Activated CD4-positive, alpha-beta T cell treated with anti-CD3 and anti-CD28 coated beads, Interleukin-2, amount 50 U/mL, for 48 hours (primary cell): ENCODE measurements around the gene CEP104.
A peak's percentile ranks its signal among the peaks of the same experiment; 100 is the strongest.

ENCODE experiments used
- DNase-seq, 2 experiments: peaks; one replicate each; pipeline ENCODE4 v3.0.0-alpha.2; 2020

The CEP104 gene

GRCh38 chr1:3856923-3857790, at the start of gene CEP104, which contains the start of gene DFFB:
CEP104 (minus strand) TSS chr1:3857211; CDS start chr1:3852407, 4,804 bp downstream.
DFFB (plus strand) TSS chr1:3857476; CDS start chr1:3857604, 128 bp downstream.
- DNase-seq: peak; percentile 92 to 95

DNA sequence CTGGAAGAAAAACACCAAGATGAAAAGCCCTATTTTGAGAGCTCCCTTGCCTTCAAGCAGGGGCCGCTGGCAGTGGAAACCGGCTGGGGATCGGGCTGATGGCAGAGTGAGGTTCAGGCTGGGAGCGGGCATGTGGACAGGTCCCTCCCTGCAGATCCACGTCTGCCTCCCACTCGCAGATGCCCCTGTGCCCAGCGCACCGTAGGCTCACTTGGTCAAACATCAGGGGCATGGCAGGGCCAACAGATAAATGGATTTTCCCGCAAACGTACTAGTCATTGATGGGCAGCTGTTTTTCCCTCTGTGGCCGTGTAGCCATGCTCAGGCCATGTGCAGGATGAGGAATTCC, 49.6 kb upstream of the CEP104 start:
- DNase-seq: no peak

GRCh38 chr1:3905953-3906671, 49.1 kb upstream of the CEP104 start:
- no peak for DNase-seq

DNA sequence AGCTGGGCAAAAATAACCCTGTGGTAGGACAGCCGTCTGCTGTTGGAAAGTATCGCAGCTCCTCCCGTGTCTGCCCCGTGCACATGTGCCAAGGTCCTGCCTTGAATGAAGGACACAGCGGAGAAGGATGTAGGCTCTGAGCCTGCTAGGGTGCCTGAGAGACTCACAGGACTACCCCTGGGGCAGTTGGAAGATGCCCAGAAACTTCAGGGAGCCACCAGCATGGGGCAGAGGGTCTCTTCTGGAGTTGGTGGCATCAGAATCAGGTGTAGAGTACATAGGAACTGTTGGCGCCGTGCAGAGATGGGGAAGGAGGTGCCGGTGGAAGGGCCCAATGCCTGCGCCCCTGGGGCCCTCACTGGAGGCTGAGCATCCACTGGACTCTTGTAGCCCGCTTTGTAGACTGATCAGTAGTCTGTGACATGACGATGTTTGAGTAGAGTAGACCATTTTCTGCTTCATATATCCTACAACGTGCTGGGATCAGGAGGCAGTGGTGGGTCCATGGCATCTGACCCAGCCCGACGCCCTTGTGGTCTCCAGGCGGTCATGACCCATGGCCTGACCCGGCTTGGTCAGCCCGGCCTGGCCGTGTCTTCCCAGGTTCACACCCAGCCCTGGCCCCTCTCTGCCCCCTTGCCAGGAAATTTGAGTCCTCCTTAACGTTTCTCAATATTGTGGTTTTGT, 48.4 kb upstream of the CEP104 start:
- no peak for DNase-seq

DNA sequence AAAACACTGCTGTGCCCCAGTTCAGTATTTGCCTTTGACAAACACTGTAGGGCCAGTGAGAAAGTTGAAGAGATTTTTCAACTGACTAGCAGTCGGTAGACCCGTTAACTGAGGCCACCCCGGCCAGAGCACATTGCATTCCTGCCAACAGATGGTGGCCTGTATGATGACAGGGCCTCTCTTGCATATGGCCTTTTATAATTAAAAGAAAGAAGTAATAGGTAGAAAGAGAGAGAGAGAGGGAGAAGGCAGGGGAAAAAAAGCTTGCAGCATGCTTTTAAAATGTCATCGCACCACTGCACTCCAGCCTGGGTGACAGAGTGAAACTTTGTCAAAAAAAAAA, 47.8 kb upstream of the CEP104 start:
- DNase-seq: no peak

DNA sequence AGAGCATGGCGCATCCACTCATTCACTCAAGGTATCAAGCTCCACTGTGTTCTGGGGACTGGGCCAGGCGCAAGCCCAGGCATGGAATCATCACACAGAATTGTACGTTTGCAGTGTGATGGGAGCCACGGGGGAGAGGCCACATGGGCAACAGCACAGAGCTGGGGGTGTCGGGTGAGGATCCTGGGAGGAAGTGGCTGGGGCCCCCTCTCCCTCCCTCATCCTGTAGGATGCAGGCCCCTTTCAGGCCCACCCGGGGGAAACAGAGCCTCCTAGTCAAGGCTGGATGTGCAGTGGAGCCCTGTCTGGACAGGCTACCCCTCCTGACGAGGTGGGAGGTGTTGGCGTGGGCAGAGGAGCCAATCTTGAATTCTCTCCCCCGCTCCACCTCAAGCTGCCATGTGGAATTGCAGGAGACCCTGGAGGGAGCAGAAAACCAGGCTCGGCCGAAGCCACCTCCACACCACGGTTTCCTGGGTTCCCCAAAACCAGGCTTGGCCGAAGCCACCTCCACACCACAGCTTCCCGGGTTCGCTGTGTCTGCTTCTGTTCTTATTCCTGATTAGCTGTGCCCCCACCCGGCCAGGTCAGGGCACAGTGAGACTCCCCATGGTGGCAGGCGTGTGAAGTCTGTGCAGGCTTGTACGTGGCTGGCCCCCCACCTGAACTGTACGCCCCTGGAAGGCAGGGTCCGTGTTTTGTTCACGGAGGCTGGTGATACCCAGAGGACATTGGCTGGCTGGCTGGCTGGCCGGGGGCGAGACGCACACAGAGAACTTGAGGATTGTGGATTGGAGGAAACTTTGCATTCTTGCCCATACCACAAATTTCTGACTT, 47.2 kb upstream of the CEP104 start:
- DNase-seq: no peak

DNA sequence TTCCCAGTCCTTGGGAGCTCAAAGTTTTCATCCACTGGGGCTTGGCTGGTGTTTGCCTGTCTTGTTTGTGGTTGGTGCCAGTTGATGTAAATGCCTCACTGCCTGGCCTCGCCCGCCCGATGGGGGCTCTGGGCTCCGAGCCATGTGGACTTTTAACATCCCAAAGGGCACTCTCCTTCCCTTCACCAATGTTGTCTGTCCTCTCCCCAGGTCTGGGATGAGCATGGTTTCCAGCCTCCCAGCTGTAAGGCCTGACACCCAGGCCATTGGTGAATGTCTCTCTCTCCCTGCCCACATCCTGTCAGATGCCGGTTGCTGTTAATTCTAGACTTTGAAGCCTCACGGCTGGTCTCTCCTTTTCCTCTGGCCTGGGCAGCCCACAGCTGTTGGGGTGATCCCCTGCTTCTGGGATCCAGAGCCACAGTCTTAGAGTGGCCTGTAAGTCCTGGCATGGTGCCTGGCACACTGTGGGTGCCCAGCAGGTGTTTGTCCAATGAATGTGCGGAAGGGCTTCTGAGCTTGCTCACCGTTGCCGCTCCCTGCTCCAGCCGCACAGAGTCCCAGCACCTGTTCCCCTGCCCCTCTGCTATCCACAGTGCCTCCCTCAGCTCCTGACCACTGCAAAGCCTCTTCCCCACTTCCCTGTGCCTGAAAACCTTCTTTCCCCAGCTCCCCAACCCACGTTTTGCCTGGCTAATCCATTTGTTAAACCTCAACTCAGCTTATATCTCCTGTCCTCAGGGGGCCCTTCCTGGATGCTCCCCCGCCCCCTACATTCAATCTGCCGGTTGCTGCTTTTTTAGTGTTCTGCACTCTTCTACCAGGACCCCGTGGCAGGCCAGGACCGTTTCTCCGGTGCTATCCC, 46.4 kb upstream of the CEP104 start:
- no peak for DNase-seq

GRCh38 chr1:3902571-3903091, 45.6 kb upstream of the CEP104 start:
- DNase-seq: no peak

DNA sequence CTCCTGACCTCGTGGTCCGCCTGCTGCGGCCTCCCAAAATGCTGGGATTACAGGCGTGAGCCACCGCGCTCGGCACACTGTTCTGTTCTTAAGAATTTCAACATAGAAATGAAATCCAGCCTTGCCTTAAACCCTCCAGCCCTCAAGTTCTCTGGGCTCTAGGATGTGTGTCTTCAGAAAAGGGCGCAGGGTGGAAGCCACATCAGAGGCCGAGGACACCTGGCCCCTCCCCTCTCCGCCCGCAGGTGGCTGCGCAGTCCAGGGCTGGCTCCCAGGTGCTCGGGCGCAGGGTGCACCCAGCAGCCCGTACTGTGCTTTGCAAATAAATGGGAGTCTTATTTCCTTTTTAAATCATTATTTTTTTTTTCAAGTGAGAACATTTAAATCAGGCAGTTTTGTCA, 45.1 kb upstream of the CEP104 start:
- peak in 1 of 2 experiments; percentile 25 for DNase-seq

GRCh38 chr1:3900969-3901529, 44.0 kb upstream of the CEP104 start:
- DNase-seq: peak; percentile 95 to 96

- peak; percentile 89 for DNase-seq
Observed at GRCh38 chr1:3900150-3900968, 43.3 kb upstream of the CEP104 start, which contains the start of gene C1orf174. C1orf174 (minus strand) TSS chr1:3900272; CDS start chr1:3900186, 86 bp downstream.

- DNase-seq: peak; percentile 29 to 33
Observed at GRCh38 chr1:3899754-3900149, 42.7 kb upstream of the CEP104 start.

GRCh38 chr1:3898994-3899753, 42.2 kb upstream of the CEP104 start:
- no peak for DNase-seq

GRCh38 chr1:3898475-3898735, 41.4 kb upstream of the CEP104 start:
- no peak for DNase-seq

GRCh38 chr1:3896396-3897000, 39.5 kb upstream of the CEP104 start:
- no peak for DNase-seq

- DNase-seq: no peak
Observed at GRCh38 chr1:3895951-3896325, 38.9 kb upstream of the CEP104 start.

- no peak for DNase-seq
Observed at GRCh38 chr1:3895279-3895950, 38.4 kb upstream of the CEP104 start.

DNA sequence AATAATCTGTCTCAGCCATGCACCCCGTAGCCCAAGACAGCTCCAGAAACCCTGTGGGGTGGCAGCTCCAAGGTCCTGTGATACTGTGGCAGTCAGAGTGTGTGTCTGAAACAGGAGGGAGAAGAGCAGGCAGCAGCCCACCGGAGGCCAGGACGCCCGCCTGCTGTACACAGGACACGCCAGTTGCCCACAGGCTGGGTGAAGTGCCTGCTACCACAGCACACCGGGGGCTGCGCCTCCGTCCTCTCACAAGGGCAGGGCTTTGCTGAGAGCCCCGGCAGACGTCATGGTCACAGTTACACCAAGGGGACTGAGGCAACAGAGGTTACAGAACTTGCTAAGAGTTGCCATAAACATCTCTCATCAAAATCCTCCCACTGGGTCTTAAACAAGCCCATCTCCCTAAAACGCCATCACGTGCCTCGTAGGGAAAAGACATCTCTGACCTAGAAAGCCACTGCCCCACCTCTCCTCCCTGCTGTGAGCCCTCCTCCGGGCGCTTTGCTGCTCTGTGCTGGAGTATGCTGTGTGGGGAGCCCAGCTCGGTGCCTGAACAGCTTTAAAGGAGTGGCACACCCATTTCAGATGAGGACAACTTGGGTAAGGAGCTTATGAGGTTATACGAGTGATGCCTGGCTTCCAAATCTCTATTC, 37.7 kb upstream of the CEP104 start:
- DNase-seq: no peak
